Lung (tissue), 12 donors: ENCODE results near the gene ZNF318. TPM values are rescaled to one million over a fixed set of nuclear protein-coding genes. Genes with fewer than 3 reads are reported as not detected.

ENCODE experiments used
- ATAC-seq: fragments of 200-7000 bp; cut with Tn5 transposase; one replicate; pipeline ENCODE4 v1.9.1; 2020; ENCODE audit warnings: moderate number of reproducible peaks; ENCODE audit not compliant: insufficient read depth, low FRiP score
- DNase-seq, 3 donors: peaks; one replicate each; pipeline ENCODE4 v3.0.0-alpha.2; 2013 to 2017
- H3K27ac ChIP-seq, 2 donors: one replicate each; pipeline ENCODE4 v1.5.1; 2013; ENCODE audit warnings: mild to moderate bottlenecking in 2 of 2, moderate library complexity in 2 of 2, control low read depth in 1 of 2, inconsistent platforms in 1 of 2, low read depth in 1 of 2, low read length in 1 of 2
- H3K27me3 ChIP-seq, 3 donors: one replicate each; pipeline ENCODE4 v1.5.1; 2013; ENCODE audit warnings: low read length in 2 of 3; ENCODE audit not compliant: control insufficient read depth in 3 of 3, insufficient read depth in 3 of 3
- H3K36me3 ChIP-seq, 4 donors: one replicate each; pipeline ENCODE4 v1.5.1; 2013; ENCODE audit warnings: low read length in 4 of 4, mild to moderate bottlenecking in 1 of 4, moderate library complexity in 1 of 4; ENCODE audit not compliant: control insufficient read depth in 4 of 4, insufficient read depth in 4 of 4
- H3K4me1 ChIP-seq, 5 donors: one replicate each; pipeline ENCODE4 v1.5.1; 2013; ENCODE audit warnings: low read length in 5 of 5, mild to moderate bottlenecking in 2 of 5, moderate library complexity in 1 of 5; ENCODE audit not compliant: control insufficient read depth in 5 of 5, insufficient read depth in 5 of 5
- H3K4me3 ChIP-seq: one replicate; pipeline ENCODE4 v1.5.1; 2013; ENCODE audit warnings: mild to moderate bottlenecking, control low read depth, moderate library complexity
- H3K9ac ChIP-seq, 2 donors: one replicate each; pipeline ENCODE4 v1.5.1; 2013; ENCODE audit warnings: low read length in 2 of 2, control low read depth in 1 of 2; ENCODE audit not compliant: insufficient read depth in 1 of 2
- H3K9me3 ChIP-seq, 4 donors: one replicate each; pipeline ENCODE4 v1.5.1; 2013; ENCODE audit warnings: low read length in 3 of 4, mild to moderate bottlenecking in 1 of 4, moderate library complexity in 1 of 4; ENCODE audit not compliant: control insufficient read depth in 4 of 4, insufficient read depth in 3 of 4
- WGBS, 2 donors: extraction: QIAGEN DNeasy Blood & Tissue Kit; methylation state at CpG; one replicate each; pipeline ENCODE4 v1.1.7; 2013; 5-methylcytosine and 5-hydroxymethylcytosine counted together
- polyA plus RNA-seq, 2 donors: library from polyadenylated mRNA; stranded (reverse); fragments of 200-250 nt; gene quantifications; one replicate each; pipeline ENCODE4 v1.2.1, GENCODE V29; 2013
- total RNA-seq, 2 donors: library from RNA; depleted of rRNA in 1 of 2; stranded (reverse); fragments of >200 nt in 1 of 2; gene quantifications; one replicate each; pipeline ENCODE4 v1.2.1, GENCODE V29; 2014 to 2021
- TF ChIP-seq, protein P1 (sequence below): IDR thresholded peaks from 2 replicates; pipeline ENCODE4 v1.5.1; 2012; ENCODE audit warnings: mild to moderate bottlenecking; ENCODE audit errors: control extremely low read depth, extremely low read depth
- donor health status: control.
- donor health status: control.
- donor health status: Bipolar disorder and iron deficiency.
- donor health status: healthy.
- donor health status: DM: yes; HTN: yes; CAD: no.

ZNF318 gene
- total and polyA plus RNA-seq, 4 donors, result 4.1 to 20.5 (median 8.8) TPM

DNA sequence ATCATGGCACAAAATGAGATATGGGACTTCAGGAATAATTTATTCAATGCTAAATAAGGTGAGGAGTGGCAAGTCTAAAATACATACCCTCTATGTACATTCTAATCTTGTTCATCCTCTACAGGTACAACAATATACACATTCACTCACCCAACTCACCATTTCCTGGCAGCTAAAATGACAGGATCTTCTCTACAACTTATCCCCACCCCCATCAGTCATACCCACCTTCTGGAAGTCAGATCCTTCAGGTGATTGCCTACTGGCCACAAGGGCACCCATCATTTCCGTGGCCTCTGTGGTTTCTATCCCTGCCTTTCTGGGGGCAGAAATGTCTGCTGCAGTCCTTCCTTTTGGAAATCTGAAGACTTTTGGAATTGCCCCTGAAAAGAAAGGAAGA, 38.0 kb downstream of the ZNF318 start:
- no peaks in the 10 kb centered on the region for H3K9me3 ChIP-seq
- WGBS, 2 donors, result 34 to 65% methylated on average over 1 of the region's 1 CpG
- H3K36me3 ChIP-seq, result peaks cover 0 to 6% (median 5%) of the 10 kb centered on the region in 4 donors
- H3K9ac ChIP-seq, result no peak overlapping the region
- ATAC-seq (no peak), DNase-seq (no peak)
- TF ChIP-seq, protein P1, sequence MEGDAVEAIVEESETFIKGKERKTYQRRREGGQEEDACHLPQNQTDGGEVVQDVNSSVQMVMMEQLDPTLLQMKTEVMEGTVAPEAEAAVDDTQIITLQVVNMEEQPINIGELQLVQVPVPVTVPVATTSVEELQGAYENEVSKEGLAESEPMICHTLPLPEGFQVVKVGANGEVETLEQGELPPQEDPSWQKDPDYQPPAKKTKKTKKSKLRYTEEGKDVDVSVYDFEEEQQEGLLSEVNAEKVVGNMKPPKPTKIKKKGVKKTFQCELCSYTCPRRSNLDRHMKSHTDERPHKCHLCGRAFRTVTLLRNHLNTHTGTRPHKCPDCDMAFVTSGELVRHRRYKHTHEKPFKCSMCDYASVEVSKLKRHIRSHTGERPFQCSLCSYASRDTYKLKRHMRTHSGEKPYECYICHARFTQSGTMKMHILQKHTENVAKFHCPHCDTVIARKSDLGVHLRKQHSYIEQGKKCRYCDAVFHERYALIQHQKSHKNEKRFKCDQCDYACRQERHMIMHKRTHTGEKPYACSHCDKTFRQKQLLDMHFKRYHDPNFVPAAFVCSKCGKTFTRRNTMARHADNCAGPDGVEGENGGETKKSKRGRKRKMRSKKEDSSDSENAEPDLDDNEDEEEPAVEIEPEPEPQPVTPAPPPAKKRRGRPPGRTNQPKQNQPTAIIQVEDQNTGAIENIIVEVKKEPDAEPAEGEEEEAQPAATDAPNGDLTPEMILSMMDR, result no peak
- peaks cover 0 to 7% (median 0%) of the 10 kb centered on the region in 5 donors for H3K4me1 ChIP-seq
- H3K27me3 ChIP-seq, result no peaks in the 10 kb centered on the region
- H3K4me3 ChIP-seq, result no peak overlapping the region
- no peak overlapping the region for H3K27ac ChIP-seq

DNA sequence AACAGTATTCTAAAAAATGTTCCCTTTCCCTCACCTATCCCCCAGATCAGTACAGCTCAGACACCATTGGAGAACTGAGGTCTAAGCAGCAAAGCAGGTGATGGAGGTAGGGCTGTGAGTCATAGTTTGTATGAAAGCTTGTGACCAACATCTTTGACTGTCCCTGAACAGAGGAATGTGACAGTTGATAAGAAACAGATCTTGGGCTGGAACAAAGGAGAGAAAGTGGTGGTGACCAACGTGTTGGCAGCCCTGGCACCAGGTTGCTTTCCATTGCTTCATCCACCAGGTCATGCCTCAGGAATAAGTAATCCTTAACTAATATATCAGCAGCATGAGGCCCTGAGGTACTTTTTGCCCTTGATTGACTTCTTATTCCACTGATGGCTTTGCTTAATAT, 40.9 kb downstream of the ZNF318 start:
- H3K4me1 ChIP-seq, result peaks cover 0 to 3% (median 0%) of the 10 kb centered on the region in 5 donors
- no peak overlapping the region for H3K9ac ChIP-seq
- no peak for ATAC-seq
- H3K9me3 ChIP-seq, result no peaks in the 10 kb centered on the region
- H3K4me3 ChIP-seq, result no peak overlapping the region
- WGBS, 2 donors, result 40 to 64% methylated on average over 1 of the region's 1 CpG
- H3K27ac ChIP-seq, result peak overlapping the region in 1 of 2 donors; percentile 85
- TF ChIP-seq, protein P1, result no peak
- peaks cover 2 to 8% (median 3%) of the 10 kb centered on the region in 4 donors for H3K36me3 ChIP-seq
- no peaks in the 10 kb centered on the region for H3K27me3 ChIP-seq
- DNase-seq, result no peak

DNA sequence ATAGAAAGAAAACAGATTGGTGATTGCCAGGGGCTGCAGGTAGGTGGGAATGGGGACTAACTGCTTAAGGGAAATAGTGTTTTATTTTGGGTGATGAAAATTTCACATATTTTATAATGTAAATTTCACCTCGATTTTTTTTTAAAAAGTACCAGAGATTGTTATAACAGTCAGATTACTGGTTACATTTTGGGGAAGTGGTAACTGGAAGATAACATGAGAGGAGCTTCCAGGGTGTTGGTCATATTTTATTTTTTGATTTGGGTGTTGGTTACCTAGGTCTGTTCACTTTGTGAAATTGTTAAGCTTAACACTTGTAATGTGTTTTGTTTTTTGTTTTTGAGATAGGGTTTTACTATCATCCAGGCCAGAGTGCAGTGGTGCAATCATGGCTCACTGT, 43.6 kb downstream of the ZNF318 start:
- Histone ChIP-seq H3K4me3 (no peak overlapping the region), H3K36me3 (peaks cover 0 to 8% (median 1%) of the 10 kb centered on the region in 4 donors), H3K27ac (no peak overlapping the region), H3K4me1 (peaks cover 0 to 3% (median 0%) of the 10 kb centered on the region in 5 donors), H3K9me3 (no peaks in the 10 kb centered on the region), H3K9ac (no peak overlapping the region), H3K27me3 (no peaks in the 10 kb centered on the region)
- 48 to 50% methylated on average over 1 of the region's 1 CpG for whole genome bisulfite sequencing, 2 donors
- DNase-seq (no peak), ATAC-seq (no peak)
- TF ChIP-seq, protein P1, result no peak

DNA sequence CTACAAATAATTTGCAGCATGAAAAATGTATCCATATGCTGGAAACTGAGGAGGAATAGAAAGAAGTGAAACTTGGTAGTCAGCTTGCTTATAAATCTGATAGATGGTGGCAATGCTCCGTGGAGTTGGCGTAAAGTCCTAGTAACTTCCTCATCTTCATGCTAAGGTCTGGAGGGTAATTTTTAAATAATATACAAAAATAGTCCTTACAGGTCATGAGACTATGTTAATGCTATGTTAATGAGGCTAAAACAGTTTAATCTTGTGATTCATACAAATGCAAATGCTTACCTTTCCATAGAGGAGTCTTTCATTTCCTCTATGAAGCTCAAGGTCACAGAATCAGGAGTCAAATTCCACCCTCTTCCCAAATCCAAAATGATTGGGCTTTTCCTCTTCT, 51.4 kb downstream of the ZNF318 start:
- Histone ChIP-seq H3K36me3 (peaks cover 0 to 1% (median 0%) of the 10 kb centered on the region in 4 donors), H3K27me3 (no peaks in the 10 kb centered on the region), H3K4me3 (no peak overlapping the region), H3K9me3 (no peaks in the 10 kb centered on the region), H3K9ac (no peak overlapping the region), H3K27ac (no peak overlapping the region), H3K4me1 (no peaks in the 10 kb centered on the region)
- ATAC-seq (no peak), DNase-seq (no peak)
- TF ChIP-seq, protein P1, result no peak
- WGBS, 2 donors, result 76 to 87% methylated on average over 2 of the region's 2 CpGs
